HG03103 (cell line): ENCODE results near the gene KL.

Experiments
- ATAC-seq: cut with Tn5 transposase; IDR thresholded peaks from one replicate; pipeline ENCODE4 v1.9.1; 2021; ENCODE audit warnings: low read depth; ENCODE audit not compliant: unreplicated experiment

Gene KL

DNA sequence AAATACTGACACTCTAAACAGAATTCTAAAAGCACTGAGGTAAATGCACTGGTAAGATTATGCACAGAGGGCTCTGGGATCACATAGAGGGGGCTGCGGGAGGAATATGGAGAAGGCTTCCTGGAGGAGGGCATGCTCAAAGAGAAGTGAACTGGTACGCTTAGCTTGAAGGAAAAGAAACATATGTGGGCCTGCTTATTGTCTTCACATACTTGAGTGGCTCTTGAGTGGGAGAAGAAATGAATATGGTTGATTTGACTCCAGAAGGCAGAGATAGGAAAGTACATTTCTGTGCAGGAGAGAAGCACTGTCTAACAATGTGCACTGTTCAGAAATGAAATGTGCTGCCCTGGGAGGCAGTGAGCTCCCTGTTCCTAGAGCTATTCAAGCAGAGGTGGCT is 91.1 kb downstream of the KL start:
- no peak for ATAC-seq

DNA sequence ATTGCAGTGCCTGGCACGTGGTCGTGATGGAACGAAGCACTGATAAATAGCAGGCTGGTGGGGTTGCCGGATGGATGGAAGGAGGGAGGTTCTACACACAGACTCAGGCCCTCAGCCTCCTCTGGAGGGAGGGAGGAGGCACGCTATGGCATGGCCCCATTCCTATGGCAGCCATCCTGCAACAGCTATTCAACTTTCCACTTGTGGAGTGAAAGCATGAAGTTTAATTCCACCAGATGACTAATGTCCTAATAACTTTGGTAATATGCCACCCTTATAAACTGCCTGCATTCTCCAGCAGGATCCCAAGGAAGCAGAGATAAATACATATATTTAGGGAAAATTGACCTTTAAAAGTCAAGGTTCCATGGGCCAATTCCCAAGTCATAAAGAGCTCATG is 92.4 kb downstream of the KL start:
- no peak for ATAC-seq

DNA sequence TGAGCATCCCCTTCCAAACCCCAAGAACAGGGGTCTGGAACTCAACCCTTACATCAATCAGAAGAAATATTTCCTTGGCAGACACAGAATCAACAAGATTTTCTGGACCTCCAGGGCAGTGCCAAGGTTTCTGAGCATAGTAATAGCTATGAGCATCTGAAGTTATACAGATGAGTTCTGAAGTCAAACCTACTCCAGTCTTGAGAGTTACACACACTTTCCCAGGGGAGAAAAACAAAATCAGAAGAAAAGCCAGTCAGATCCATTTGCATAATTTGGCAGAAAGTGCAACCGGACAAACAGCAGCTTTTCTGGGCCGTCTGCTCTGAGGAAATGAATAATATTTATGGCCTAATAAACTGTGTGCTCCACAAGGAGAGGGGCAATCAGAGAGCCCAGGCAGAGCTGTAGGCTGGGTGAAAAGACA is 93.1 kb downstream of the KL start:
- ATAC-seq: no peak

DNA sequence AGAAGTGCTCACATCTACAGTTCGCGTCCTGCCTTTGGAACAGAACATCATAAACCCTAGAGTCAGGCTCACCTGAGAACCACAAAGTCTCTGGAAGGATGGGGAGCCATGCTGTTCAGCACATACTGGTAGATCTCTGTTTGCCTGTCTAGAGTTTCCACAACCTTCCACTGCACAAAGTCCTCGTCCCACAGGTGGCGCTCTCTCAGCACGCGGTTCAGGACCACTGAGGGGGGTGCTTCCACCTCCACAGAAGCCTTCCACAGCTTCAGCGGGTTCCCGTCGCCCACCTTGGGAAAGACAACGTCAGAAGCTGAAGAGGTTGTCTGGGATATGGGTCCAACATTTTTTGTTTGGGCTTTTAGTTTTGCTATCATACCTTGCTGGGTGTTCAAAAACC is 93.6 kb downstream of the KL start:
- ATAC-seq: no peak

DNA sequence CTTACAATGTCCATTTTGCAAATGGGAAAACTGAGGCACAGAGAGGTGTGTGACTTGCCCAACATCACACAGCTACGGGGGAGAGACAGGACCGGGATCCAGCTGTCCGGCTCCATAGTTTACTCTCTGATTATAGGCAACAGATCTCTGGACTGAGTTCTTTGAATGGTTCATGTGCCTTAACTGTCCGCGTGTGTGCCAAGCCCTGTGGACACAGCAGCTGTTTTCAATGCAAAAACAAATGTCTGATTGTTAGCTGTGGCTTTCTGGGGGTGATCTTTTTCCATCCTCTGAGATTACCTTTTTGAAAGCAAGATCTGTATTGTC is 94.1 kb downstream of the KL start:
- ATAC-seq: no peak

DNA sequence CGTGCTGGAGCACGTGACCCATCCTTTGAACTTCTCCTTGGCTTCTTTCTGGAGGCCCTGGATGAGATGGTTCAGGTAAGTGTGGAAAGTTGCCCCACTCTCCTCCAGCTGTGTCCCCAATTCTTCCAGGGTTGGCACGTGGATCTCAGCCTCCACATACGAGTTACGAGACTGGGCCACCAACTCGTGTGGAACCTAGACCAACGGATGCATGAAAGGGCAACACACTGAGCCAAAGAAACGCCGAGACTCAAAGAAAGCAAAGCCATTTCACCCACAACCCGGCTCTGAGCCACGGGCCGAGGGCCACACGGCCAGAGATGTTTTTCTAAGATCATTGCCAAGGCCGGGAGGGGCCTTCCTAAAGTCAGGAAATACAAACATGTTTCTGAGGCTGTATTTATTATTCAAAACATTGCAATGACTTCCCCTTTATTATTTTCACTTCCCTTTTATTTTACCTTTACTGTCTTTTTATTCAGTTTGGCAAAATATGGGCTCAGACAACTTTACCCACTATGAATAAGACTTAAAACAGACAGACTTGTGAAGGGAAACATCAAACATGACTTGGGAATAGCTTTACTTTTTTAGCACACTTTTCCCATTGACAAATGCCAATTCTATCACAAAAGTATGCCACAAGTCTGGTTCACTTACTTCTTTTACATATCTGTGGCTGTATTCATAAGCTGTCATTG is 94.6 kb downstream of the KL start:
- peak; percentile 41 for ATAC-seq

DNA sequence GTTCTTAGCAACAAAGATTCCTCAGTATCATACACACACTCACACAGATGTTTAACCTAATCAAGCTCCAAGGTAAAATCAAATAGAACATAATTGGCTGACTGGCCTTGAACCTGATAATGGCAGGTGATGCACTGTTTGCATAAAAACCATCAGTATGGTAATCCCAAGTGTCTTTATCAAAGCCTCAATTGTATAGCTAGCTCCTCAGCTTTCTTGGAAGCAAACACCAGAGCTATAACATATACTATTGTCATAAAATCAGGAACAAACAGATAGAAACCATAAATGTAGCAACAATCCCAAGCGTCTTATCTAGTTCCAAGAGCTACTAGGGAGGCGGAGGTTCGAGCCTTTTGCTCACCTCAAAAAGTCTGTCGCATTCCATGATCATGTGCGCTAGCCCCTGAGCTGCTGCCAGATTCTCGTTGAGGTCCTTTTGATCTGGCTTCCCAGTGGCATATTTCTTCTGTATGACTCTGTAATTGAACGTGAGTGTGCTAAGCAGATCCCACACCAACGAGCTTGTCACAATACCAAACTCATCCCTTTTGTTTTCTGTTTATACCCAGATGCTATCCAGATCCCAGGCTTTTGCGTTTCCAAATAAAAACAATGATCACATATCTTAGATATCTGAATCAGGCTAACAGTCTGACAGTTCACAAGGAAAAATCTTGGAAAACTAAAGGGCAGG is 95.3 kb downstream of the KL start:
- ATAC-seq: peak; percentile 19

DNA sequence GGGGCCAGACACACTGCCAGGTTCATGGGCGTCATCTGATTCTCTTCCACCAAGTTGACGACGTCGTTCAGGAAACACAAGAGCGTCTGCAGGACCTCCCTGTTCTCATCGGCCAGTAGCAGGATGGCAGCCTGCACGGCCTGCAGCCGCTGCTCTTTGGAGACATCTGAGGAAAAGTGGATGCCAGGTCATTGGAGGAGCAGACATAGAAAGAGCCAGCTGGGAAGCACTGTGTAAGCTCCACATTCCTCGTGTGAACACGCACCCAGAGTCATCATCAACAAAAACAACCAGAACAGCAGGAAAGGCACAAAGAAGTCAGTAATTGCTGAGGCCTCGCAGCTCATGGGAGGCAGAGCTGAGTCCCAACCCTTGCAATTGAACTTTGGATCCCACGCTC is 96.5 kb downstream of the KL start:
- ATAC-seq: no peak

DNA sequence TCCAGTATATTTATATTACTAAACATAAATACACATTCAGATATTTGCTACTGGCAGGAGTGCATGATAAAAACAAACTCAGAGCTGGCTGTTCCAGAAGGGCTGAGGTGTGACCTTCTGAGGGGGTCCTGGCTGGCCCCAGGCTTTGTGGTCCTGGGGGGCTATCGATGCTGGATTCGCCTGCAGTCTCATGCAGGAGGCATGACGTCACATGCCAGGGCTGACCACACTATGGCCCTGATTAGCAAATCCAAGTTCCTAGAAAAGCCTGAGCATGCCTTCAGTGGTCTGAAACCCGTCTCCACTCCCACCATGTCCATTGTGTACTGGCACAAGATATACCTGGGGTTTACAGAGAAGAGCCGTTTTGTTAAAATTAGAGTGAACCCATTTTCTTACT is 97.9 kb downstream of the KL start:
- ATAC-seq: no peak

DNA sequence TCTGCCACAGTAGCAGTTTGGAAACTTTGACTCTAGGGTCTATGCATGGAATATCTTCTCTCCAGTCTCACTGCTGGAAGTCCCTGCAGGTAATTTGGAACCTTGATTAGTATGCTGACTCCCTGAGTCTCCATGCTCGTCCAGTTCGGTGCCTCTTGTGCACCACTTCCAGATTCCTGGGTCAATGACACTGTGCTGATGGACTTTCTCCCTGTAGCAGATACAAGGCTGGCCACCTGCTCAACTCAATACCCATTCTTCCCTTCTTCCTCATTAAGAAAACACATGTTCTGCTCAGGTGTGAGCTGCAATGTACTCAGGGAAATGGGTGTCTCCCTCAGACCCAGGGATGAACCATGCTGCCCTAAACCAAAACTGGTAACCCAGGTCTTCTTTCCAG is 99.1 kb downstream of the KL start:
- ATAC-seq: no peak
